Pulmonary artery endothelial cell (primary cell): ENCODE data around the gene AGTPBP1. TPM values are rescaled to one million over a fixed set of nuclear protein-coding genes. Genes with fewer than 3 reads are reported as not detected.

Experiments
- DNase-seq: peaks from one replicate; pipeline ENCODE4 v3.0.0-alpha.2; 2011; ENCODE audit warnings: low read depth, low spot score
- total RNA-seq: library from RNA; depleted of rRNA; stranded (reverse); fragments of >200 nt; gene quantifications from 2 replicates; pipeline ENCODE4 v1.2.3, GENCODE V29; 2014

AGTPBP1 gene
- total RNA-seq, 1 donor from 2014 or later, result 24.5 TPM

- no peak for DNase-seq
Observed at GRCh38 chr9:85543196-85543595, 198.6 kb downstream of the AGTPBP1 start.

GRCh38 chr9:85541876-85542275 lies 199.9 kb downstream of the AGTPBP1 start:
- no peak for DNase-seq

GRCh38 chr9:85536514-85536913 lies 205.2 kb downstream of the AGTPBP1 start:
- no peak for DNase-seq

- peak; percentile 44 for DNase-seq
Observed at GRCh38 chr9:85536076-85536475, 205.7 kb downstream of the AGTPBP1 start.

GRCh38 chr9:85534340-85534739 lies 207.4 kb downstream of the AGTPBP1 start:
- no peak for DNase-seq

- no peak for DNase-seq
Observed at GRCh38 chr9:85533538-85533937, 208.2 kb downstream of the AGTPBP1 start.

- no peak for DNase-seq
Observed at GRCh38 chr9:85530721-85531120, 211.0 kb downstream of the AGTPBP1 start.

GRCh38 chr9:85528607-85529006 lies 213.1 kb downstream of the AGTPBP1 start:
- no peak for DNase-seq

- no peak for DNase-seq
Observed at GRCh38 chr9:85528142-85528541, 213.6 kb downstream of the AGTPBP1 start.

- DNase-seq, result peak; percentile 57
Observed at GRCh38 chr9:85527331-85528020, 214.3 kb downstream of the AGTPBP1 start.

GRCh38 chr9:85524531-85524930 lies 217.2 kb downstream of the AGTPBP1 start:
- DNase-seq, result no peak

- no peak for DNase-seq
Observed at GRCh38 chr9:85523202-85523601, 218.6 kb downstream of the AGTPBP1 start.

- no peak for DNase-seq
Observed at GRCh38 chr9:85522459-85523092, 219.2 kb downstream of the AGTPBP1 start.

- DNase-seq, result no peak
Observed at GRCh38 chr9:85521371-85522197, 220.2 kb downstream of the AGTPBP1 start.

- DNase-seq, result no peak
Observed at GRCh38 chr9:85516976-85517637, 224.6 kb downstream of the AGTPBP1 start.

GRCh38 chr9:85516455-85516854 lies 225.3 kb downstream of the AGTPBP1 start:
- no peak for DNase-seq

- no peak for DNase-seq
Observed at GRCh38 chr9:85515021-85515420, 226.7 kb downstream of the AGTPBP1 start.

- no peak for DNase-seq
Observed at GRCh38 chr9:85514256-85514655, 227.5 kb downstream of the AGTPBP1 start.

GRCh38 chr9:85511746-85512145 lies 230.0 kb downstream of the AGTPBP1 start:
- no peak for DNase-seq

- no peak for DNase-seq
Observed at GRCh38 chr9:85510830-85511504, 230.8 kb downstream of the AGTPBP1 start.

GRCh38 chr9:85508616-85509015 lies 233.1 kb downstream of the AGTPBP1 start:
- no peak for DNase-seq
